Adipocyte (in vitro differentiated cells): ENCODE data around the gene SNHG17.
"Not testable (repeated sequence)": the region's sequence is repeated elsewhere in the genome, so short reads cannot be mapped to it uniquely, and the experiment has no call there.

ENCODE experiments used
- DNase-seq: peaks from one replicate; pipeline ENCODE4 v3.0.0-alpha.2; 2015; ENCODE audit warnings: low read depth
- H3K27me3 ChIP-seq: replicated peaks from 2 replicates; pipeline ENCODE4 v1.7.0; 2013; ENCODE audit warnings: mild to moderate bottlenecking, low read length, moderate library complexity; ENCODE audit not compliant: control insufficient read depth, insufficient read depth
- H3K36me3 ChIP-seq: 2 replicates; pipeline ENCODE4 v1.7.0; 2013; ENCODE audit warnings: low read length, mild to moderate bottlenecking, moderate library complexity; ENCODE audit not compliant: control insufficient read depth, insufficient read depth, severe bottlenecking
- H3K4me1 ChIP-seq: 2 replicates; pipeline ENCODE4 v1.7.0; 2013; ENCODE audit warnings: mild to moderate bottlenecking, low read length, moderate library complexity; ENCODE audit not compliant: control insufficient read depth, insufficient read depth
- H3K4me3 ChIP-seq: 2 replicates; pipeline ENCODE4 v1.7.0; 2013; ENCODE audit warnings: mild to moderate bottlenecking, low read length, moderate library complexity
- H3K9ac ChIP-seq: 2 replicates; pipeline ENCODE4 v1.7.0; 2013; ENCODE audit warnings: mild to moderate bottlenecking, low read length, moderate library complexity
- H3K9me3 ChIP-seq: 2 replicates; pipeline ENCODE4 v1.7.0; 2013; ENCODE audit warnings: mild to moderate bottlenecking, low read length, moderate library complexity; ENCODE audit not compliant: control insufficient read depth

The SNHG17 gene

GRCh38 chr20:38446441-38447209 is 11.5 kb upstream of the SNHG17 start:
- H3K9me3 ChIP-seq, result no peaks in the 10 kb centered on the region
- no peaks in the 10 kb centered on the region for H3K27me3 ChIP-seq
- H3K36me3 ChIP-seq, result peaks cover 25% of the 10 kb centered on the region
- H3K9ac ChIP-seq, result peak overlapping the region; percentile 99
- H3K4me3 ChIP-seq, result peak overlapping the region; percentile 96
- peak; percentile 97 for DNase-seq
- peaks cover 10% of the 10 kb centered on the region for H3K4me1 ChIP-seq

- Histone ChIP-seq H3K4me1 (peaks cover 10% of the 10 kb centered on the region), H3K4me3 (peak overlapping the region; percentile 96), H3K9me3 (no peaks in the 10 kb centered on the region), H3K27me3 (no peaks in the 10 kb centered on the region), H3K36me3 (peaks cover 21% of the 10 kb centered on the region), H3K9ac (peak overlapping the region; percentile 99)
- DNase-seq, result no peak
Measured at GRCh38 chr20:38445901-38446425, 10.8 kb upstream of the SNHG17 start.

GRCh38 chr20:38445381-38445796 is 10.3 kb upstream of the SNHG17 start:
- Histone ChIP-seq H3K4me1 (peaks cover 10% of the 10 kb centered on the region), H3K9me3 (no peaks in the 10 kb centered on the region), H3K9ac (no peak overlapping the region), H3K27me3 (no peaks in the 10 kb centered on the region), H3K36me3 (peaks cover 15% of the 10 kb centered on the region), H3K4me3 (no peak overlapping the region)
- DNase-seq, result no peak

- DNase-seq, result no peak
- Histone ChIP-seq H3K9ac (no peak overlapping the region), H3K27me3 (no peaks in the 10 kb centered on the region), H3K9me3 (no peaks in the 10 kb centered on the region), H3K36me3 (no peaks in the 10 kb centered on the region), H3K4me1 (no peaks in the 10 kb centered on the region), H3K4me3 (no peak overlapping the region)
Measured at GRCh38 chr20:38441916-38442315, 6.8 kb upstream of the SNHG17 start.

- not testable (repeated sequence) for H3K9ac ChIP-seq, H3K4me3 ChIP-seq, H3K27me3 ChIP-seq, H3K36me3 ChIP-seq, H3K4me1 ChIP-seq, DNase-seq, H3K9me3 ChIP-seq
Measured at GRCh38 chr20:38441110-38441509, 6.0 kb upstream of the SNHG17 start.

- H3K4me1 ChIP-seq, result peaks cover 19% of the 10 kb centered on the region
- DNase-seq, result no peak
- no peak overlapping the region for H3K9ac ChIP-seq
- H3K4me3 ChIP-seq, result no peak overlapping the region
- no peaks in the 10 kb centered on the region for H3K9me3 ChIP-seq
- H3K36me3 ChIP-seq, result peaks cover 11% of the 10 kb centered on the region
- H3K27me3 ChIP-seq, result no peaks in the 10 kb centered on the region
Measured at GRCh38 chr20:38437796-38438195, 2.7 kb upstream of the SNHG17 start.

GRCh38 chr20:38435555-38435939 is 419 bp upstream of the SNHG17 start:
- DNase-seq, result peak; percentile 16
- H3K4me1 ChIP-seq, result peaks cover 35% of the 10 kb centered on the region
- H3K9me3 ChIP-seq, result no peaks in the 10 kb centered on the region
- H3K27me3 ChIP-seq, result no peaks in the 10 kb centered on the region
- H3K4me3 ChIP-seq, result peak overlapping the region; percentile 96
- H3K9ac ChIP-seq, result no peak overlapping the region
- H3K36me3 ChIP-seq, result peaks cover 33% of the 10 kb centered on the region

- Histone ChIP-seq H3K9ac (peak overlapping the region; percentile 95), H3K9me3 (no peaks in the 10 kb centered on the region), H3K36me3 (peaks cover 45% of the 10 kb centered on the region), H3K4me3 (peak overlapping the region; percentile 96), H3K27me3 (no peaks in the 10 kb centered on the region), H3K4me1 (peaks cover 36% of the 10 kb centered on the region)
- peak; percentile 46 for DNase-seq
Measured at GRCh38 chr20:38434301-38434741, 807 bp downstream of the SNHG17 start.

- Histone ChIP-seq H3K4me3 (peak overlapping the region; percentile 96), H3K9ac (peak overlapping the region; percentile 95), H3K9me3 (no peaks in the 10 kb centered on the region), H3K27me3 (no peaks in the 10 kb centered on the region), H3K4me1 (peaks cover 43% of the 10 kb centered on the region), H3K36me3 (peaks cover 54% of the 10 kb centered on the region)
- no peak for DNase-seq
Measured at GRCh38 chr20:38433304-38433972, 1.7 kb downstream of the SNHG17 start.

GRCh38 chr20:38432870-38433269 is 2.3 kb downstream of the SNHG17 start:
- DNase-seq, result not testable (repeated sequence)

GRCh38 chr20:38432292-38432691 is 2.8 kb downstream of the SNHG17 start:
- no peaks in the 10 kb centered on the region for H3K27me3 ChIP-seq
- H3K36me3 ChIP-seq, result peaks cover 66% of the 10 kb centered on the region
- no peaks in the 10 kb centered on the region for H3K9me3 ChIP-seq
- no peak overlapping the region for H3K4me3 ChIP-seq
- no peak for DNase-seq
- no peak overlapping the region for H3K9ac ChIP-seq
- H3K4me1 ChIP-seq, result peaks cover 52% of the 10 kb centered on the region

More at GRCh38 chr20:38432870-38433269, 2.3 kb downstream of the SNHG17 start:
- H3K4me1 ChIP-seq, result peaks cover 46% of the 10 kb centered on the region
- H3K36me3 ChIP-seq, result peaks cover 60% of the 10 kb centered on the region
- H3K9me3 ChIP-seq, H3K9ac ChIP-seq, H3K27me3 ChIP-seq: not testable (repeated sequence)
- peak overlapping the region; percentile 96 for H3K4me3 ChIP-seq
